T-cell (primary cell): Measurements from ENCODE around the gene PNO1. TPM values are rescaled to one million over a fixed set of nuclear protein-coding genes. Genes with fewer than 3 reads are reported as not detected.
A peak's percentile ranks its signal among the peaks of the same experiment; 100 is the strongest.

Experiments used
- ATAC-seq, 4 experiments: fragments of 200-7000 bp in 3 of 4; fragments of 150-1000 bp in 1 of 4; cut with Tn5 transposase; replicated peaks in 1 of 4; 1 replicate in 3 of 4; 2 replicates in 1 of 4; pipeline ENCODE4 v1.10.0; 2021; ENCODE audit warnings: moderate library complexity in 3 of 4, mild to moderate bottlenecking in 2 of 4, moderate number of reproducible peaks in 1 of 4
- CTCF ChIA-PET, 2 donors: fragments of 300-600 bp; sonication (Branson Sonifier 250); formaldehyde crosslinking; loops; one replicate each; lab custom pipeline; 2022; ENCODE audit warnings: antibody characterized with exemption in 2 of 2; lab: Charles Lee
- POLR2A ChIA-PET, 2 donors: fragments of 300-600 bp; sonication (Branson Sonifier 250); formaldehyde crosslinking; loops; one replicate each; lab custom pipeline; 2022; ENCODE audit warnings: antibody characterized with exemption in 2 of 2; lab: Charles Lee
- DNase-seq, 35 experiments: peaks; one replicate each; pipeline versions ENCODE4 v3.0.0 to v3.0.0-alpha.2; 2013 to 2023
- H3K27ac ChIP-seq: one replicate; pipeline ENCODE4 v1.5.1; 2013; ENCODE audit warnings: low read length
- H3K27me3 ChIP-seq, 2 experiments: replicated peaks in 1 of 2; 1 replicate in 1 of 2; 2 replicates in 1 of 2; pipeline versions ENCODE4 v1.6.1 to v1.7.0; 2013; ENCODE audit warnings: low read length in 1 of 2, mixed read lengths in 1 of 2; ENCODE audit not compliant: control insufficient read depth in 2 of 2, insufficient read depth in 2 of 2; ENCODE audit errors: extremely low read depth in 1 of 2
- H3K36me3 ChIP-seq, 2 donors: 1 replicate in 1 of 2; 2 replicates in 1 of 2; pipeline versions ENCODE4 v1.6.1 to v1.7.0; 2013; ENCODE audit warnings: low read length in 1 of 2; ENCODE audit not compliant: control insufficient read depth in 2 of 2, insufficient read depth in 1 of 2; ENCODE audit errors: extremely low read depth in 1 of 2
- H3K4me1 ChIP-seq, 2 experiments: 1 replicate in 1 of 2; 2 replicates in 1 of 2; pipeline versions ENCODE4 v1.6.1 to v1.7.0; 2013; ENCODE audit warnings: low read length in 2 of 2, mixed read lengths in 1 of 2; ENCODE audit not compliant: insufficient read depth in 2 of 2, control insufficient read depth in 1 of 2; ENCODE audit errors: extremely low read depth in 1 of 2
- H3K4me3 ChIP-seq, 2 donors: 1 replicate in 1 of 2; 2 replicates in 1 of 2; pipeline versions ENCODE4 v1.5.1 to v1.7.0; 2013; ENCODE audit warnings: mild to moderate bottlenecking in 2 of 2, low read length in 1 of 2, moderate library complexity in 1 of 2; ENCODE audit not compliant: control insufficient read depth in 1 of 2; ENCODE audit errors: extremely low read depth in 1 of 2
- H3K9me3 ChIP-seq: 2 replicates; pipeline ENCODE4 v1.7.0; 2013
- H3K27ac Mint-ChIP-seq, 2 donors: one replicate each; pipeline ENCODE4 v1.8.0; 2020 to 2021; ENCODE audit warnings: mild to moderate bottlenecking in 2 of 2, mixed read lengths in 2 of 2
- H3K27me3 Mint-ChIP-seq, 2 donors: one replicate each; pipeline ENCODE4 v1.8.0; 2021 to 2022; ENCODE audit warnings: mixed read lengths in 2 of 2
- H3K36me3 Mint-ChIP-seq: one replicate; pipeline ENCODE4 v1.8.0; 2021; ENCODE audit warnings: mixed read lengths
- H3K4me1 Mint-ChIP-seq, 3 donors: one replicate each; pipeline ENCODE4 v1.8.0; 2020 to 2022; ENCODE audit warnings: mixed read lengths in 3 of 3, mild to moderate bottlenecking in 1 of 3
- H3K4me3 Mint-ChIP-seq, 3 donors: one replicate each; pipeline ENCODE4 v1.8.0; 2020 to 2022; ENCODE audit warnings: mild to moderate bottlenecking in 3 of 3, mixed read lengths in 3 of 3, moderate library complexity in 3 of 3
- H3K9me3 Mint-ChIP-seq, 3 donors: one replicate each; pipeline ENCODE4 v1.8.0; 2020 to 2022; ENCODE audit warnings: mixed read lengths in 3 of 3
- WGBS: methylation state at CpG from one replicate; pipeline ENCODE4 v1.1.5; 2013; ENCODE audit warnings: missing lambda C conversion rate; ENCODE audit not compliant: insufficient coverage; 5-methylcytosine and 5-hydroxymethylcytosine counted together
- total RNA-seq, 35 experiments: library from RNA in 6 of 35; stranded (reverse) in 6 of 35; fragments of 120-200 nt in 1 of 35; gene quantifications; one replicate each; pipeline versions ENCODE4 v1.2.1 to v1.2.4 and lab custom pipeline; 2013 to 2026

Gene PNO1
- total RNA-seq, 5 donors from 2014 or later (not counting 1 experiment from before 2014, with no cell fraction given) = 9.9 to 26.5 (median 13.1) TPM

DNA sequence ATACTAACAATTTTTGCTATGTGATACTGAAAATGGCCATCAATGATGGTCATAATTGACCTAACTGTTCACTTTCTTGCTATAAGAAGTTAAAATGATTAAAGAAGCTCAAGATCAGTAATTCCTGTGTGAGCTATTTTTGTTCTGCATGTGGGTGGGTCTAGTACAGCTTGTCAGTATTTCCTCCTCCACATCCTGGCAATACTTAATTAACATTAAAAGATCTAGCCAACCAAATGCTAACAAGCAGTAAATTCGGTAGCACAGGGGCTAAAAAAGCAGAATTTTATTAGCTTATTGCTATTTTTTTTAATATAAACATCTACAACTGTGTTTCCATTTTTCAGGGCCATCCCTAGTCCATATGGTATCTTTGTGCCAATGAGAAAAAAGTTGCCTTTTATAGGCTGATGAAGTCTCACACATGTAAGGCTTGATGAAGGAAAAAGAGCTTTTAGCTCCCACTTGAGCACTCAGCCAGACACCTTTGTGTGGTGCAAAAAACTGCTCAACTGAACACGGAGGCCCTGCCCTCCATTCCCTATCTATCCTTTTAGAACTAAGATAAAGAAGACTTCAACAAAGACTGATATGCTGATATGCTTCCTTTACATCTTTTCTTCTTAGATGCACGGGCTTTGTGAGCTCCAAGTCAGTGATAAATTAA lies 4.9 kb upstream of the PNO1 start:
- Mint-ChIP-seq H3K4me1 (peaks cover 45 to 51% (median 50%) of the 10 kb centered on the region in 3 donors), H3K27me3 (no peaks in the 10 kb centered on the region), H3K36me3 (no peaks in the 10 kb centered on the region), H3K9me3 (no peaks in the 10 kb centered on the region), H3K4me3 (peak overlapping the region in 2 of 3 donors; percentile 39 to 64), H3K27ac (peak overlapping the region; percentile 80 to 86)
- ChIA-PET POLR2A (interaction anchor here (0.5 to 0.7 kb wide), 7 partner anchors 17 to 893 kb away, joined by 3 to 13 read pairs (median 5); no protein-coding TSS in a partner anchor), CTCF (interaction anchor here (0.5 to 1.5 kb wide), 14 partner anchors 8 to 300 kb away, joined by 3 to 12 read pairs (median 4); no protein-coding TSS in a partner anchor)
- Histone ChIP-seq H3K4me3 (no peak overlapping the region), H3K4me1 (peaks cover 17 to 36% of the 10 kb centered on the region in 2 experiments), H3K36me3 (no peaks in the 10 kb centered on the region), H3K27ac (peak overlapping the region; percentile 40), H3K27me3 (no peaks in the 10 kb centered on the region), H3K9me3 (no peaks in the 10 kb centered on the region)
- ATAC-seq (no peak), DNase-seq (no peak)
- WGBS = 20% methylated on average over 1 of the region's 3 CpGs

DNA sequence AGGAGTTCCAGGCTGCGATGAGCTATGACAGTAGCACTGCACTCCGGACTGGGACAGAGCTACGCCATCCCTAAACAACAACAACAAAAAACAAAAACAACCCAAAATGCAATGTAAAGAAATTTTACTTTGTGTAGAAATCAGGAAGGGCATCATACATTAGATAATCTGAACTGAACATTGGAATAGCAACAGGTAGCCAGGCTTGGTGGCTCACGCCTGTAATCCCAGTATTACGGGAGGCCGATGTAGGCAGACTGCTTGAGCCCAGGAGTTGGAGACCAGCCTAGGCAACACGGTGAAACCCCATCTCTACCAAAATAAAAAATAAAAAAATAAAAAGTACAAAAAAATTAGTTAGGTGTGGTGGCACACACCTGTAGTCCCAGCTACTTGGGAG lies 2.1 kb upstream of the PNO1 start:
- H3K36me3 Mint-ChIP-seq = peaks cover 7% of the 10 kb centered on the region
- POLR2A ChIA-PET = interaction anchor here in 1 of 2 donors (0.6 kb wide), 2 partner anchors 9 to 13 kb away, joined by 5 to 6 read pairs; no protein-coding TSS in a partner anchor
- peaks cover 22 to 51% of the 10 kb centered on the region in 2 experiments for H3K4me1 ChIP-seq
- H3K36me3 ChIP-seq = peaks cover 0 to 5% of the 10 kb centered on the region in 2 donors
- no CpG with 5 or more reads among the region's 7 CpGs for WGBS
- no peaks in the 10 kb centered on the region for H3K9me3 Mint-ChIP-seq
- H3K27me3 ChIP-seq = no peaks in the 10 kb centered on the region
- no peak overlapping the region for H3K27ac ChIP-seq
- H3K27ac Mint-ChIP-seq = peak overlapping the region in 1 of 2 donors; percentile 68
- H3K9me3 ChIP-seq = no peaks in the 10 kb centered on the region
- H3K27me3 Mint-ChIP-seq = no peaks in the 10 kb centered on the region
- no peak overlapping the region for H3K4me3 ChIP-seq
- CTCF ChIA-PET = interaction anchor here (0.8 to 1.9 kb wide), 4 partner anchors 14 to 93 kb away, joined by 3 to 6 read pairs (median 3); partner anchors contain the start of gene C1D (in 1 of the 2)
- H3K4me3 Mint-ChIP-seq = peak overlapping the region; percentile 41 to 97 (median 97)
- no peak for DNase-seq
- H3K4me1 Mint-ChIP-seq = peaks cover 64 to 74% (median 70%) of the 10 kb centered on the region in 3 donors
- ATAC-seq = no peak

DNA sequence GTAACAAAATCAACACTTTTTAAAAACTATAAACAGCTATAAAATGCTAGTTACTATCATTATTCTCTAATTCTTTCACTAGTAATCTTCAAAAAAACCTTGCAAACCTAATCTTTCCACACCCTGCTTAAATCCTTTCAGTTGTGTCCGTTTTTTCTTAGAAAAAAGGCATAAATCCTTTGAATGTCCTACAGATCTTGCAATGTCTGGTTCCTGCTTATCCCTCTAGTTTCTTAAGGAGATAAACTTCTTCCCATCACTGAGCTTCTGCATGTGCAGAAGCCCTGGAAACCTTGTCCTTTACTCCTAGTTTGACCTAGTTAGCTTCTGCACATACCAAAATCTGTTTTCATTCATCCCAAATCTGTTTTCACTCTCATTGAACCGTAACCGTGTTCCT lies 1.3 kb upstream of the PNO1 start:
- Histone ChIP-seq H3K9me3 (no peaks in the 10 kb centered on the region), H3K27ac (peak overlapping the region; percentile 91), H3K4me3 (peak overlapping the region; percentile 68 to 94), H3K36me3 (peaks cover 0 to 9% of the 10 kb centered on the region in 2 donors), H3K4me1 (peaks cover 22 to 43% of the 10 kb centered on the region in 2 experiments), H3K27me3 (no peaks in the 10 kb centered on the region)
- peaks cover 65 to 71% (median 70%) of the 10 kb centered on the region in 3 donors for H3K4me1 Mint-ChIP-seq
- H3K4me3 Mint-ChIP-seq = peak overlapping the region; percentile 96 to 97 (median 97)
- peak overlapping the region; percentile 99 to 100 for H3K27ac Mint-ChIP-seq
- ChIA-PET POLR2A (interaction anchor here (0.5 to 1.0 kb wide), 6 partner anchors 12 to 1229 kb away, joined by 3 to 18 read pairs (median 3); partner anchors contain the start of gene C1D (in 1 of the 2)), CTCF (interaction anchor here (0.8 to 1.9 kb wide), 5 partner anchors 14 to 98 kb away, joined by 3 to 6 read pairs (median 3); partner anchors contain the start of gene C1D (in 1 of the 2))
- H3K9me3 Mint-ChIP-seq = no peaks in the 10 kb centered on the region
- WGBS = 9% methylated on average over 1 of the region's 3 CpGs
- H3K27me3 Mint-ChIP-seq = no peaks in the 10 kb centered on the region
- no peak for DNase-seq
- H3K36me3 Mint-ChIP-seq = peaks cover 15% of the 10 kb centered on the region
- no peak for ATAC-seq

DNA sequence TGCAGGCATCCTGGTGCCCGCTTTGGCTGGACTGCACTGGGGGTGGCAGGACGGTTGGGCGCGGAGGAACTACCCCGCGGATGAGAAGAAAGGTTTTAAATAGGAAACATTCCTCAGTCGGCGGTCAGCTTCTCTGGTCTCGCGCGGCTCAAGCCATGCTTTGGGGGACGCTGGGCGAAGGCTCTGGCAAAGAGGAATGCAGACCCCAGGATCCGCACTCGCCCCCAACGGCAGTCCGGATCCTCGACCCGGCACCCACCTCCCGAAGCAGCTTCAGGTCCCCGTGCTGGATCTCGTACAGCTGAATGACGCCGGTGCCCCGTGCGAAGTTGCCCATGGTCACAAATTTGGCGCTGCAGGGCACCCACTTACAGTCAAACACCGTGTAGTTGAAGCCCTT lies 686 bp upstream of the PNO1 start:
- H3K27me3 ChIP-seq = no peaks in the 10 kb centered on the region
- ATAC-seq = peak; percentile 51 to 55 (median 52)
- Mint-ChIP-seq H3K36me3 (peaks cover 19% of the 10 kb centered on the region), H3K4me3 (peak overlapping the region; percentile 96 to 97 (median 97)), H3K4me1 (peaks cover 61 to 66% (median 64%) of the 10 kb centered on the region in 3 donors), H3K27ac (peak overlapping the region; percentile 99 to 100), H3K9me3 (no peaks in the 10 kb centered on the region), H3K27me3 (no peaks in the 10 kb centered on the region)
- H3K4me3 ChIP-seq = peak overlapping the region; percentile 68 to 94
- ChIA-PET POLR2A (interaction anchor here (0.5 to 1.0 kb wide), 4 partner anchors 32 to 1228 kb away, joined by 3 to 18 read pairs (median 3); partner anchors contain the start of gene C1D (in 1 of the 2)), CTCF (interaction anchor here in 1 of 2 donors (0.8 to 1.9 kb wide), 3 partner anchors 39 to 97 kb away, joined by 3 to 6 read pairs (median 4); partner anchors contain the start of gene C1D)
- no peaks in the 10 kb centered on the region for H3K9me3 ChIP-seq
- peak overlapping the region; percentile 91 for H3K27ac ChIP-seq
- H3K36me3 ChIP-seq = peaks cover 0 to 15% of the 10 kb centered on the region in 2 donors
- peaks cover 22 to 41% of the 10 kb centered on the region in 2 experiments for H3K4me1 ChIP-seq
- peak in 3 of 35 experiments; percentile 0 to 3 (median 1) for DNase-seq
- WGBS = 1% methylated on average over 26 of the region's 28 CpGs

DNA sequence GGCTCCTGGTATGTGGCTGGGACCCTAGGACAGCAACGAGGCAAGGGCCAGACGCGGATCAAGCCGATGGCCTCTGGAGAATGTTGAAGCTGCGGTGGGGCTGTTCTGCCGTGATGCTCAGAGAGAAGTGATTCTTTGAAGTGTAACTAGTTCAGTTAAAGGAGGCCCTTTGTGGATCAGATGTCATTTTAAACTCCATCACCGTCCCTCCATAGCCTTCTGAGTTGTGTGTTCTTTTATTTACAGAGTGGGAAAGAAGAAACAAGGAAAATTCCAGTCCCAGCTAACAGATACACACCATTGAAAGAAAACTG lies 403 bp downstream of the PNO1 start:
- 0% methylated on average over 5 of the region's 7 CpGs for WGBS
- Histone ChIP-seq H3K36me3 (peaks cover 0 to 26% of the 10 kb centered on the region in 2 donors), H3K27me3 (no peaks in the 10 kb centered on the region), H3K9me3 (no peaks in the 10 kb centered on the region), H3K4me1 (peaks cover 17 to 32% of the 10 kb centered on the region in 2 experiments), H3K4me3 (peak overlapping the region; percentile 68 to 94), H3K27ac (peak overlapping the region; percentile 91)
- Mint-ChIP-seq H3K9me3 (no peaks in the 10 kb centered on the region), H3K27me3 (no peaks in the 10 kb centered on the region), H3K27ac (peak overlapping the region; percentile 99 to 100), H3K36me3 (peaks cover 26% of the 10 kb centered on the region), H3K4me1 (peaks cover 50 to 55% (median 53%) of the 10 kb centered on the region in 3 donors), H3K4me3 (peak overlapping the region; percentile 96 to 97 (median 97))
- DNase-seq = no peak
- ChIA-PET POLR2A (interaction anchor here (0.5 to 0.6 kb wide), 2 partner anchors 93 to 121 kb away, joined by 3 to 13 read pairs; no protein-coding TSS in a partner anchor), CTCF (interaction anchor here in 1 of 2 donors (0.6 to 1.2 kb wide), 5 partner anchors 27 to 767 kb away, joined by 3 to 6 read pairs (median 3); no protein-coding TSS in a partner anchor)
- no peak for ATAC-seq

DNA sequence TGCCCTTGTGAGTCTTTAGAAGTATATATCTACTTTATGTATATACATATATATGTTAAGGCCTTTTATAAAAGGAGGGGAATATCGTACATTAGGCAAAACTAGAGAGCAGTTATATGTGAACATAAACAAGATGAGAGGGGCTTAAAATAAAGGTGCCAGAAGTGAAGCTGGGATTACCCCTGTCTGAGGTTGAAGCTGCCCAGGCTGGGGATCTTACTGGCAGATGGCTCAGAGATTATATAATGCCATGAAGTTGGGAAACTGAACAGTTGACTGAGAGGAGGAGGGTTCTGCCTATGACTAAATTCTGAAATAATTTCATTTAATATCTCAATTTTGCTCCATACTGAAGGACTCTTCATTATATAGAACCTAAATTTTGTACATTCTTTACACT lies 6.0 kb downstream of the PNO1 start:
- Histone ChIP-seq H3K9me3 (no peaks in the 10 kb centered on the region), H3K4me3 (no peak overlapping the region), H3K4me1 (peaks cover 5 to 10% of the 10 kb centered on the region in 2 experiments), H3K27me3 (no peaks in the 10 kb centered on the region), H3K36me3 (peaks cover 5 to 63% of the 10 kb centered on the region in 2 donors), H3K27ac (no peak overlapping the region)
- peaks cover 31 to 41% (median 38%) of the 10 kb centered on the region in 3 donors for H3K4me1 Mint-ChIP-seq
- H3K4me3 Mint-ChIP-seq = no peak overlapping the region
- H3K27ac Mint-ChIP-seq = no peak overlapping the region
- no peaks in the 10 kb centered on the region for H3K27me3 Mint-ChIP-seq
- WGBS = no CpG with 5 or more reads among the region's 1 CpG
- ChIA-PET CTCF (no interaction called here), POLR2A (no interaction called here)
- ATAC-seq (no peak), DNase-seq (no peak)
- H3K9me3 Mint-ChIP-seq = no peaks in the 10 kb centered on the region
- H3K36me3 Mint-ChIP-seq = peaks cover 56% of the 10 kb centered on the region
